ENCODE results near the gene ZNF853. TPM values are rescaled to one million over a fixed set of nuclear protein-coding genes. Genes with fewer than 3 reads are reported as not detected.

Gene ZNF853
- total and polyA plus RNA-seq, 2 of the 8 experiments (the other 6 are each of a cell fraction or from before 2014, with no cell fraction given): 4.3 to 5.7 TPM

DNA sequence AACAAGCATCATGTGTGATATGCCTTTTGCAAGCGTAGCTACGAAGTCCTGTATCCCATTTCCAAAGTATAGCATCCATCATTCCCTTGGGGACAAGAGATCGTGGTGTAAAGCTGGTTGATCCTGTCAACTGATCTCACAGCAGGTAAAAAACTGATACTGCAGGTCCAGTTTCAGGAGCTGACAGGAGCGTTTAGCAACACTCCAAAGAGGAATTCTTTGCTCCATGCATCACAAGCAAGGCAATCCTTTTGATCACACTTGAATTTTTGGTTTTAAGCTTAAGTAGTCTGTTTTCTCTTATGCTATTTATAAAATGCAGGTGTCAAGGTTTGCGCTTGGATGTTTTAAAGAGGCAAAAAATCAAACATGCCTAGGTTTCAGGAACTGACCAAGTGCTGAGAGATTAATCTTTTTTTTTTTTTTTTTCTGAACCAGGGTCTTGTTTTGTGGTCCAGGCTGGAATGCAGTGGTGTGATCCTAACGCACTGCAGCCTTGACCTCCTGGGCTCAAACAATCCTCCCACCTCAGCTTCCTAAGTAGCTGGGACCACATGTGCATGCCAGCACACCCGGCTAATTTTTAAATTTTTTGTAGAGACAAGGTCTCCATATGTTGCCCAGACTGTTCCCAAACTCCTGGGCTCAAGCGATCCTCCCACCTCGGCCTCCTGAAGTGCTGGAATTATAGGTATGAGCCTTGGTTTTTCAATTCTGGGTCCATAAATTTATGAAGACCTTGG lies 40.0 kb upstream of the ZNF853 start:
- H3K27me3 ChIP-seq (replicated peaks in 1 of 4; ENCODE audit: control insufficient read depth in 3 of 4, extremely low read depth in 1 of 4, insufficient read depth in 3 of 4, low read length in 3 of 4): no peaks in the 10 kb centered on the region
- no peak overlapping the region for H2BK120ac ChIP-seq (replicated peaks; ENCODE audit: low read depth, low read length)
- H3K4me2 ChIP-seq (ENCODE audit: insufficient read depth in 1 of 2, low read depth in 2 of 2, low read length in 2 of 2): no peak overlapping the region
- H3K23ac ChIP-seq (ENCODE audit: insufficient read length): no peak overlapping the region
- H3K23me2 ChIP-seq (ENCODE audit: low read depth, low read length): no peaks in the 10 kb centered on the region; the same call in 1 of the 2 replicates
- ChIA-PET POLR2A (ENCODE audit: partially characterized antibody) (interaction anchor here (0.6 to 3.5 kb wide), 6 partner anchors 10 to 60 kb away, joined by 3 to 25 read pairs (median 3); partner anchors contain the start of gene INTS15), CTCF (ENCODE audit: partially characterized antibody) (interaction anchor here (0.8 to 8.7 kb wide), 8 partner anchors 8 to 1081 kb away, joined by 3 to 63 read pairs (median 10); partner anchors contain the start of gene INTS15)
- WGBS, 2 experiments (ENCODE audit: extremely low coverage in 1 of 2, insufficient coverage in 1 of 2, insufficient read length in 1 of 2, insufficient replicate concordance in 2 of 2, low coverage in 1 of 2, low lambda C conversion rate in 2 of 2, missing lambda C conversion rate in 1 of 2): 85% methylated on average over 9 of the region's 9 CpGs; no CpG with 5 or more reads in 1 of the 2 experiments
- FAIRE-seq (no peak), DNase-seq (ENCODE audit: low read depth in 1 of 2, low spot score in 2 of 2) (no peak)
- H2BK5ac ChIP-seq (ENCODE audit: low read depth, low read length): no peak overlapping the region
- H3K79me2 ChIP-seq (ENCODE audit: control insufficient read depth in 1 of 2, insufficient read depth in 2 of 2, low read length in 2 of 2): no peaks in the 10 kb centered on the region
- H4K5ac ChIP-seq (ENCODE audit: insufficient read length, low read depth, low read length): no peak overlapping the region
- no peaks in the 10 kb centered on the region for H3K9me3 ChIP-seq (ENCODE audit: insufficient read depth in 2 of 2, low read depth in 1 of 2, low read length in 1 of 2)
- no peaks in the 10 kb centered on the region for H4K20me1 ChIP-seq (replicated peaks in 1 of 2; ENCODE audit: control insufficient read depth in 1 of 2, insufficient read depth in 2 of 2, low read length in 2 of 2)
- H2BK12ac ChIP-seq (ENCODE audit: low read depth, low read length): no peak overlapping the region; the same call in 1 of the 2 replicates
- no peak overlapping the region for H3K56ac ChIP-seq (replicated peaks; ENCODE audit: insufficient read length, low read depth, low read length)
- H3K14ac ChIP-seq (ENCODE audit: insufficient read length): no peak overlapping the region
- no peak overlapping the region for H4K8ac ChIP-seq (ENCODE audit: extremely low read depth, insufficient read depth, low read length)
- no peak overlapping the region for H2AFZ ChIP-seq (ENCODE audit: low read length)
- no peak overlapping the region for H3K4ac ChIP-seq (replicated peaks; ENCODE audit: insufficient read length, low read depth, low read length)
- H3K4me3 ChIP-seq (ENCODE audit: extremely low read depth in 1 of 4, insufficient read depth in 2 of 4, low read depth in 3 of 4, low read length in 4 of 4): no peak overlapping the region
- no peak overlapping the region for H3K9ac ChIP-seq (replicated peaks in 1 of 4; ENCODE audit: extremely low read depth in 1 of 4, low read depth in 3 of 4, low read length in 3 of 4)
- no peak overlapping the region for H2AK5ac ChIP-seq (ENCODE audit: low read depth, low read length)
- no peak overlapping the region for H3K18ac ChIP-seq (ENCODE audit: extremely low read depth, low read length)
- no peaks in the 10 kb centered on the region for H3K79me1 ChIP-seq (ENCODE audit: low read depth, low read length)
- no peak overlapping the region for H3K27ac ChIP-seq (ENCODE audit: low read depth, low read length)
- H3K4me1 ChIP-seq (replicated peaks in 1 of 4; ENCODE audit: control insufficient read depth in 3 of 4, insufficient read depth in 4 of 4, low read length in 3 of 4): no peaks in the 10 kb centered on the region
- H3K36me3 ChIP-seq (ENCODE audit: control insufficient read depth in 2 of 4, insufficient read depth in 4 of 4, low read length in 3 of 4): peaks cover 0 to 3% (median under 1%) of the 10 kb centered on the region in 4 experiments; a peak in 2 of 8 replicates
- H4K91ac ChIP-seq (replicated peaks; ENCODE audit: insufficient read length, low read length): no peak overlapping the region
- no peak overlapping the region for H2BK20ac ChIP-seq (ENCODE audit: low read length)
- no peak overlapping the region for H2BK15ac ChIP-seq (ENCODE audit: low read length)
- no peak for TF ChIP-seq KDM5A (IDR thresholded peaks at IDR 0.05; ENCODE audit: low read length)
- TF ChIP-seq ASH2L (IDR thresholded peaks at IDR 0.05; ENCODE audit: low read length): no peak
- no peak for TF ChIP-seq EGR1 (IDR thresholded peaks at IDR 0.05; ENCODE audit: borderline replicate concordance, low read depth, low read length)
- no peak for TF ChIP-seq SP4 (IDR thresholded peaks at IDR 0.05; ENCODE audit: low read length)
- no peak for TF ChIP-seq TCF12 (IDR thresholded peaks at IDR 0.05; ENCODE audit: low read depth, low read length)
- TF ChIP-seq HDAC6 (IDR thresholded peaks at IDR 0.05; ENCODE audit: low read depth, low read length): no peak
- TF ChIP-seq RXRA (IDR thresholded peaks at IDR 0.05; ENCODE audit: insufficient read depth, low read depth, low read length): no peak
- TF ChIP-seq EZH2 (IDR thresholded peaks at IDR 0.05; ENCODE audit: low read depth, low read length, severe bottlenecking): no peak
